ENCODE data around the gene B4GAT1. TPM values are rescaled to one million over a fixed set of nuclear protein-coding genes. Genes with fewer than 3 reads are reported as not detected.

The B4GAT1 gene
- total RNA-seq, 1 experiment from 2014 or later, result 41.1 TPM

GRCh38 chr11:66331542-66332370, 15.7 kb downstream of the B4GAT1 start:
- Histone ChIP-seq H4K20me1 (ENCODE audit: low read length) (no peaks in the 10 kb centered on the region), H3K9me2 (replicated peaks; ENCODE audit: low read length) (no peaks in the 10 kb centered on the region), H3K79me2 (ENCODE audit: low read length) (peaks cover 17% of the 10 kb centered on the region), H3K4me2 (ENCODE audit: low read length) (no peak overlapping the region), H3K4me1 (ENCODE audit: insufficient read depth, low read length) (peaks cover 40% of the 10 kb centered on the region), H3F3A (ENCODE audit: low read length, unreplicated experiment) (no peaks in the 10 kb centered on the region), H3K27ac (ENCODE audit: low read length) (no peak overlapping the region), H3K9ac (ENCODE audit: low read length) (no peak overlapping the region), H3K36me3 (ENCODE audit: low read depth, low read length) (peaks cover 14% of the 10 kb centered on the region; the same call in 1 of the 2 replicates), H3K27me3 (ENCODE audit: low read length) (no peaks in the 10 kb centered on the region), H3K4me3 (ENCODE audit: low read length) (no peak overlapping the region), H3K9me3 (ENCODE audit: low read length) (no peaks in the 10 kb centered on the region), H2AFZ (ENCODE audit: low read length) (no peak overlapping the region)
- CTCF ChIA-PET, result no interaction called here
- intact Hi-C loops (cut with micrococcal nuclease), result no loop called here
- POLR2A ChIA-PET (ENCODE audit: unreplicated experiment), result no interaction called here
- no peak for ATAC-seq
- BruUV-seq (replicated peaks), result no TSS peak
- TF ChIP-seq EZH2 (IDR thresholded peaks at IDR 0.05; ENCODE audit: low read length, unreplicated experiment), result no peak
- TF ChIP-seq, protein P1, sequence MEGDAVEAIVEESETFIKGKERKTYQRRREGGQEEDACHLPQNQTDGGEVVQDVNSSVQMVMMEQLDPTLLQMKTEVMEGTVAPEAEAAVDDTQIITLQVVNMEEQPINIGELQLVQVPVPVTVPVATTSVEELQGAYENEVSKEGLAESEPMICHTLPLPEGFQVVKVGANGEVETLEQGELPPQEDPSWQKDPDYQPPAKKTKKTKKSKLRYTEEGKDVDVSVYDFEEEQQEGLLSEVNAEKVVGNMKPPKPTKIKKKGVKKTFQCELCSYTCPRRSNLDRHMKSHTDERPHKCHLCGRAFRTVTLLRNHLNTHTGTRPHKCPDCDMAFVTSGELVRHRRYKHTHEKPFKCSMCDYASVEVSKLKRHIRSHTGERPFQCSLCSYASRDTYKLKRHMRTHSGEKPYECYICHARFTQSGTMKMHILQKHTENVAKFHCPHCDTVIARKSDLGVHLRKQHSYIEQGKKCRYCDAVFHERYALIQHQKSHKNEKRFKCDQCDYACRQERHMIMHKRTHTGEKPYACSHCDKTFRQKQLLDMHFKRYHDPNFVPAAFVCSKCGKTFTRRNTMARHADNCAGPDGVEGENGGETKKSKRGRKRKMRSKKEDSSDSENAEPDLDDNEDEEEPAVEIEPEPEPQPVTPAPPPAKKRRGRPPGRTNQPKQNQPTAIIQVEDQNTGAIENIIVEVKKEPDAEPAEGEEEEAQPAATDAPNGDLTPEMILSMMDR (conservative IDR thresholded peaks at IDR 0.05; ENCODE audit: low read depth, low read length), result no peak
- TF ChIP-seq EZH2phosphoT487 (IDR thresholded peaks at IDR 0.05; ENCODE audit: borderline replicate concordance, low read length), result no peak
- DNase-seq, result no peak

GRCh38 chr11:66330931-66331330, 16.5 kb downstream of the B4GAT1 start:
- Histone ChIP-seq H3K4me2 (ENCODE audit: low read length) (no peak overlapping the region), H3K27ac (ENCODE audit: low read length) (no peak overlapping the region), H3K79me2 (ENCODE audit: low read length) (peaks cover 15% of the 10 kb centered on the region), H3K9ac (ENCODE audit: low read length) (no peak overlapping the region), H3K4me1 (ENCODE audit: insufficient read depth, low read length) (peaks cover 36% of the 10 kb centered on the region), H2AFZ (ENCODE audit: low read length) (no peak overlapping the region), H3K4me3 (ENCODE audit: low read length) (no peak overlapping the region), H3K9me3 (ENCODE audit: low read length) (no peaks in the 10 kb centered on the region), H4K20me1 (ENCODE audit: low read length) (no peaks in the 10 kb centered on the region), H3F3A (ENCODE audit: low read length, unreplicated experiment) (no peaks in the 10 kb centered on the region), H3K9me2 (replicated peaks; ENCODE audit: low read length) (no peaks in the 10 kb centered on the region), H3K36me3 (ENCODE audit: low read depth, low read length) (peaks cover 14% of the 10 kb centered on the region; the same call in 1 of the 2 replicates), H3K27me3 (ENCODE audit: low read length) (no peaks in the 10 kb centered on the region)
- POLR2A ChIA-PET (ENCODE audit: unreplicated experiment), result no interaction called here
- ATAC-seq (no peak), DNase-seq (no peak)
- TF ChIP-seq, protein P1 (conservative IDR thresholded peaks at IDR 0.05; ENCODE audit: low read depth, low read length), result no peak
- TF ChIP-seq EZH2phosphoT487 (IDR thresholded peaks at IDR 0.05; ENCODE audit: borderline replicate concordance, low read length), result no peak
- TF ChIP-seq EZH2 (IDR thresholded peaks at IDR 0.05; ENCODE audit: low read length, unreplicated experiment), result no peak
- CTCF ChIA-PET, result no interaction called here
- intact Hi-C loops (cut with micrococcal nuclease), result no loop called here
- no TSS peak for BruUV-seq (replicated peaks)

GRCh38 chr11:66329165-66329673, 18.2 kb downstream of the B4GAT1 start:
- H3K4me1 ChIP-seq (ENCODE audit: insufficient read depth, low read length), result peaks cover 23% of the 10 kb centered on the region
- H4K20me1 ChIP-seq (ENCODE audit: low read length), result no peaks in the 10 kb centered on the region

More at GRCh38 chr11:66329165-66329673, 18.2 kb downstream of the B4GAT1 start:
- intact Hi-C loops (cut with micrococcal nuclease), result no loop called here
- ATAC-seq (no peak), DNase-seq (no peak)
- Histone ChIP-seq H3K9me3 (ENCODE audit: low read length) (no peaks in the 10 kb centered on the region), H3K27me3 (ENCODE audit: low read length) (no peaks in the 10 kb centered on the region), H3K79me2 (ENCODE audit: low read length) (no peaks in the 10 kb centered on the region), H3K9ac (ENCODE audit: low read length) (no peak overlapping the region), H2AFZ (ENCODE audit: low read length) (no peak overlapping the region), H3K36me3 (ENCODE audit: low read depth, low read length) (peaks cover 14% of the 10 kb centered on the region; the same call in 1 of the 2 replicates), H3K27ac (ENCODE audit: low read length) (no peak overlapping the region), H3K9me2 (replicated peaks; ENCODE audit: low read length) (no peaks in the 10 kb centered on the region), H3K4me3 (ENCODE audit: low read length) (no peak overlapping the region), H3K4me2 (ENCODE audit: low read length) (no peak overlapping the region), H3F3A (ENCODE audit: low read length, unreplicated experiment) (no peaks in the 10 kb centered on the region)
- BruUV-seq (replicated peaks), result no TSS peak
- ChIA-PET POLR2A (ENCODE audit: unreplicated experiment) (no interaction called here), CTCF (interaction anchor here (1.0 to 1.2 kb wide), 2 partner anchors 16 to 57 kb away, joined by 3 to 6 read pairs; no protein-coding TSS in a partner anchor)
- TF ChIP-seq, protein P1 (conservative IDR thresholded peaks at IDR 0.05; ENCODE audit: low read depth, low read length), result no peak
- TF ChIP-seq EZH2 (IDR thresholded peaks at IDR 0.05; ENCODE audit: low read length, unreplicated experiment) (no peak), EZH2phosphoT487 (IDR thresholded peaks at IDR 0.05; ENCODE audit: borderline replicate concordance, low read length) (no peak)
